ENCODE measurements around the gene KCNH8. TPM values are rescaled to one million over a fixed set of nuclear protein-coding genes. Genes with fewer than 3 reads are reported as not detected.

The KCNH8 gene
- total and polyA plus RNA-seq, 3 donors from 2014 or later: 2.0 to 8.9 (median 7.1) TPM

GRCh38 chr3:19432669-19433068, 284.4 kb downstream of the KCNH8 start:
- DNase-seq: no peak
- intact Hi-C loops (cut with DNase I; ENCODE audit: low total_unique reads): no loop called here
- Histone ChIP-seq H3K36me3 (ENCODE audit: low read depth, missing control alignments) (no peaks in the 10 kb centered on the region), H3K9me3 (no peaks in the 10 kb centered on the region), H3K27ac (no peak overlapping the region), H3K4me3 (no peak overlapping the region), H3K27me3 (no peaks in the 10 kb centered on the region), H3K4me1 (no peaks in the 10 kb centered on the region)
- TF ChIP-seq CTCF (IDR thresholded peaks at IDR 0.05) (no peak), POLR2A (IDR thresholded peaks at IDR 0.05) (no peak)
- 84 to 89% methylated on average over 2 of the region's 2 CpGs for WGBS, 2 donors

- 88 to 94% methylated on average over 1 of the region's 1 CpG for WGBS, 2 donors
Observed at GRCh38 chr3:19436746-19437145, 288.4 kb downstream of the KCNH8 start.

GRCh38 chr3:19439944-19440343, 291.6 kb downstream of the KCNH8 start:
- H3K36me3 ChIP-seq (ENCODE audit: low read depth, missing control alignments): no peaks in the 10 kb centered on the region
- H3K4me3 ChIP-seq: no peak overlapping the region
- H3K9me3 ChIP-seq: no peaks in the 10 kb centered on the region
- intact Hi-C loops (cut with DNase I; ENCODE audit: low total_unique reads): no loop called here
- no peak for TF ChIP-seq CTCF (IDR thresholded peaks at IDR 0.05)
- no peak for TF ChIP-seq POLR2A (IDR thresholded peaks at IDR 0.05)
- H3K4me1 ChIP-seq: no peaks in the 10 kb centered on the region
- DNase-seq: no peak
- H3K27ac ChIP-seq: no peak overlapping the region
- no peaks in the 10 kb centered on the region for H3K27me3 ChIP-seq

More at GRCh38 chr3:19436746-19437145, 288.4 kb downstream of the KCNH8 start:
- TF ChIP-seq CTCF (IDR thresholded peaks at IDR 0.05) (no peak), POLR2A (IDR thresholded peaks at IDR 0.05) (no peak)
- intact Hi-C loops (cut with DNase I; ENCODE audit: low total_unique reads): no loop called here
- Histone ChIP-seq H3K27ac (no peak overlapping the region), H3K36me3 (ENCODE audit: low read depth, missing control alignments) (no peaks in the 10 kb centered on the region), H3K9me3 (no peaks in the 10 kb centered on the region), H3K4me3 (no peak overlapping the region), H3K4me1 (no peaks in the 10 kb centered on the region), H3K27me3 (no peaks in the 10 kb centered on the region)
- DNase-seq: no peak

- WGBS, 2 donors: 59 to 76% methylated on average over 2 of the region's 2 CpGs
- Histone ChIP-seq H3K36me3 (ENCODE audit: low read depth, missing control alignments) (no peaks in the 10 kb centered on the region), H3K9me3 (no peaks in the 10 kb centered on the region), H3K27me3 (no peaks in the 10 kb centered on the region), H3K27ac (no peak overlapping the region), H3K4me3 (no peak overlapping the region), H3K4me1 (no peaks in the 10 kb centered on the region)
- intact Hi-C loops (cut with DNase I; ENCODE audit: low total_unique reads): no loop called here
- no peak for DNase-seq
- no peak for TF ChIP-seq POLR2A (IDR thresholded peaks at IDR 0.05)
- no peak for TF ChIP-seq CTCF (IDR thresholded peaks at IDR 0.05)
Observed at GRCh38 chr3:19446138-19446537, 297.8 kb downstream of the KCNH8 start.

- TF ChIP-seq CTCF (IDR thresholded peaks at IDR 0.05): no peak
- TF ChIP-seq POLR2A (IDR thresholded peaks at IDR 0.05): no peak
- DNase-seq: no peak
- Histone ChIP-seq H3K4me3 (no peak overlapping the region), H3K27ac (no peak overlapping the region), H3K27me3 (no peaks in the 10 kb centered on the region), H3K9me3 (no peaks in the 10 kb centered on the region), H3K36me3 (ENCODE audit: low read depth, missing control alignments) (no peaks in the 10 kb centered on the region), H3K4me1 (no peaks in the 10 kb centered on the region)
- 81 to 91% methylated on average over 1 of the region's 1 CpG for WGBS, 2 donors
- intact Hi-C loops (cut with DNase I; ENCODE audit: low total_unique reads): no loop called here
Observed at GRCh38 chr3:19446687-19447086, 298.4 kb downstream of the KCNH8 start.
